Astrocyte (in vitro differentiated cells and primary cell): Measurements from ENCODE around the gene BRD7.

Experiments used
- CTCF ChIP-seq: IDR thresholded peaks from 2 replicates; pipeline ENCODE4 v1.5.1; 2011; ENCODE audit warnings: low read depth, mild to moderate bottlenecking, inconsistent platforms, low read length, moderate library complexity; ENCODE audit not compliant: insufficient read depth
- EZH2 ChIP-seq: IDR thresholded peaks from 2 replicates; pipeline ENCODE4 v1.6.1; 2012; ENCODE audit warnings: mild to moderate bottlenecking, low read length, inconsistent platforms; ENCODE audit not compliant: insufficient read depth

GRCh38 chr16:50279504-50279865 lies 89.3 kb downstream of the BRD7 start:
- no peak for TF ChIP-seq CTCF
- TF ChIP-seq EZH2 = no peak
